DMS114 treated with DMSO at 0.1 percent for 48 hours (cell line): ENCODE data around the gene ATP8A2.
"Not testable (repeated sequence)": the region's sequence is repeated elsewhere in the genome, so short reads cannot be mapped to it uniquely, and the experiment has no call there.

Experiments used
- DNase-seq: peaks from one replicate; lab custom pipeline; 2025; ENCODE audit not compliant: unreplicated experiment; lab: John Stamatoyannopoulos, UW

Gene ATP8A2

DNA sequence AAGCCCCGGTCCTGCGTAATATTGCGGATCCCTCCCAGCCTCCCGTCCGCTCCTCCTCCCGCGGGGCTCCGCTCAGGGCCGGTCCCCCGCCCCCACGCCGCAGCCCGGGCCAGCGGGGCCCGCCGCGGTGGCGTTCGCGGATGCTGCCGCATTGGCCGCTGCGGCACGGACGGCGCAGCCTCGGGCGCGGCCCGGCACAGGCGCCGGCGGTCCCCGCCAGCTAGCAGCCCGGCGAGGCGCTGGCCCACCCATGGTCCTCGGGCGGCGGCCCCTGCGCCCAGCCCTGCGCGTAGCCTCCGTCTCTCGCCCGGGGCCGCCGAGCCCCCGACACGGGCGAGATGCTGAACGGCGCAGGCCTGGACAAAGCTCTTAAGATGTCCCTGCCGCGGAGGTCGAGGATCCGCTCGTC lies at the start of gene ATP8A2:
Gene ATP8A2, plus strand, starts transcription at position 100 of the 409 bp plus-strand sequence. Its CDS starts 239 bp downstream, at position 339.
- DNase-seq, result no peak

DNA sequence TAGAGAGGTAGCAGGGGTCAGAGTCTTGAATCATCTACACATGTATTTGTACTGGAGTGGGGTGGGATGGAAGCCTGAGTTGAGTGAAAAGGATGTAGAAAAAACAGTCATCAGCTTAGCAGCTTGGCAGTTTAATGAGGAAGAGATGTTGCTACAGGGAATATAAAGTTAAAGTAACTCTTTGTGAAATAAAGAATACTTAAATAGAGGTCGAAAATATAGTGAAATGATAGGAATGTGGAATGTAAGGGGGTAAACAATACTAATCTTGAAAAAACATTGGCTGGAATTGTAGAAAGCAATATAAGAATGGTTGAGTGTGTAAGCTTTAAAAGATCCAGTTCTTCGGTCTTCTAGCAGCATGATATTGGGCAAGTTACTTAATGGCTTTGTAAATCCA lies 47.7 kb upstream of the ATP8A2 start:
- DNase-seq, result no peak

- DNase-seq, result no peak
These were observed 42.1 kb upstream of the ATP8A2 start for GRCh38 chr13:25329706-25330105.

DNA sequence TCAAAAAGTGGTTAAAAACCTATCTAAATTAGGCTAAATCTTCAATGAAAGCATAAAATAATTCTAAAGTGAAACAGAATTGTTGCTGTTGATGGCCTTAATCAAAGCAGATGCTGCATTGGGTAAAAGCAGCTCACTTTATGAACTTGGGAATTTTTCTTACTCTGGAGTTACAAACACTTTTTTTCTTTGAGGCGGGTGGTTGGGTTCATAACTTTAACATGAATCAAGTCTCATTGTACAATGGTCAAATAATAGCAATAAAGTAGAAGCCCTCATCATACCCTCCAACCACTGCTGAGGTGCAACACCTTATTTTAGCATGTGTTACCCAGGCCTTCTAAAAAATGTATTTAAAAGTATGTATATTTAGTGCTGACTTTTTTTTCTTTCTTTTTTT lies 41.2 kb upstream of the ATP8A2 start:
- no peak for DNase-seq

- no peak for DNase-seq
These were observed 35.9 kb upstream of the ATP8A2 start for GRCh38 chr13:25335856-25336255.

GRCh38 chr13:25345576-25345975 lies 26.2 kb upstream of the ATP8A2 start:
- no peak for DNase-seq

- no peak for DNase-seq
These were observed 24.6 kb upstream of the ATP8A2 start for GRCh38 chr13:25347151-25347550.

DNA sequence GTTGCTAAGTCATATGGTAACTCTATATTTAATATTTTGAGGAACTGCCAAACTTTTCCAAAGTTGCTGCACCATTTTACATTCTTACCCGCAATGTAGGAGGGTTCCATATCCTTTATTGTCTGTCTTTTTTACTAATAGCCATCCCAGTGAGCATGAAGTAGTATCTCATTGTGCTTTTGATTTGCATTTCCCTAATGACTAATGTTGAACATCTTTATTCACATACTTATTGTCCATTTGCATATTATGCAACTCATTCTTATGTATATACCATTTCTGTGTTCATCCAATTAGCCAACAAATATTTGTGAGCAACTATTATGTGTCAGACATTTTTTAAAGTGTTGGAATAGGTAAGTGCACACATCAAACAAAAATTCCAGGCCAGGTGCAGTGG lies 20.4 kb upstream of the ATP8A2 start:
- no peak for DNase-seq

GRCh38 chr13:25352230-25352629 lies 19.5 kb upstream of the ATP8A2 start:
- no peak for DNase-seq

GRCh38 chr13:25352806-25353205 lies 19.0 kb upstream of the ATP8A2 start:
- no peak for DNase-seq

DNA sequence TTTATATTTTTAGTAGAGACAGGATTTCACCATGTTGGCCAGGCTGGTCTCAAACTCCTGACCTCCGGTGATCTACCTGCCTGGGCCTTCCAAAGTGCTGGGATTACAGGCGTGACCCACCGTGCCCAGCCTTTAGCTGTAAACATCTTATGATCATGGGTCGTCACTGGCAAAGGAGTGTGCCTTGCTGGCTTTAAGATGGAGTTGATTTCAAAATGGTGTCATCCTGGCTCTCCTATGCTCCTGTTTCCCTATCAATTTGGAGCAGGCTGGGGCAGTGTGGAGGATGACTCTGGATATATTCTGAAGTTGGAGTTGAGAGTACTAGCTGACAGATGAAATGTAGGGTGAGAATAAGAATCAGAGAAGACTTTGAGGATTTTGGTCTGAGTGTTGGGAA lies 18.4 kb upstream of the ATP8A2 start:
- no peak for DNase-seq

- no peak for DNase-seq
These were observed 17.4 kb upstream of the ATP8A2 start for GRCh38 chr13:25354377-25354776.

DNA sequence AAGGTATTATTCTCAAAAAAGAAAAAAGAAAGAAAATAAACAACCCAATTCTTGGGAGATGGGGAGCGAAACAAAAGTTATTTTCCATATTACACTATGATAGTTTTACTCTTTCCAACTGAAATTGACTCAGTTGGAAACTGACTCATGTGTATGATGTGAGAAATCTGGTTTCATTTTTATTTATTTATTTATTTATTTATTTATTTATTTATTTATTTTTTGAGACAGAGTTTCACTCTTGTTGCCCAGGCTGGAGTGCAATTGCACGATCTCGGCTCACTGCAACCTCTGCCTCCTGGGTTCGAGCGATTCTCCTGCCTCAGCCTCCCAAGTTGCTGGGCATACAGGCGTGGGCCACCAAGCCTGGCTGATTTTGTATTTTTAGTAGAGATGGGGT lies 11.3 kb upstream of the ATP8A2 start:
- not testable (repeated sequence) for DNase-seq

DNA sequence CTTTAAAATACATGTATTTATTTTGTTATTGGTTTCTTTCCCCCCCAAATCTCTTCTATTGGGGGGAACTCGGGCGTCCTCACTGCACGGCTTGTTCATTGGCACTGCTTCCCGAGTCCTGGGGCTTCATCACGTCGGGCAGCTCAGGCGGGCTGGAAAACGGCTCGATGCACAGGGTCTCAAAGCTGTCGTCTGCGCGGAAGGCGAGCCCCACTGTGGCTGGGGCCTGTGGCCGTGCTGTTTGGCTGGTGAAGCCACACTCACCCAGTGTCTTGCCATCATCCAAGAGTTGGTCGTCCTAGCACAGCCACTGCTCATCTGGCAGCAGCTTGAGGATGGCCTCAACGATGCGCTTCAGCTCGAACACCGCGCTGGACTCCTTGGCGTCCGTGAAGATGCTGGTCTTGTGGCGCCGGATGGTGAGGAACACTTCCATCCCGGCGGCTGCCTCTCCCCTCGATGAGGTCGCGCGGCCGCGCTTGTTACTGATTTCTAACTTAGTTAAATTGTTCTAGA lies 6.0 kb upstream of the ATP8A2 start:
- DNase-seq, result no peak

- no peak for DNase-seq
These were observed 458 bp upstream of the ATP8A2 start for GRCh38 chr13:25371158-25371874.

DNA sequence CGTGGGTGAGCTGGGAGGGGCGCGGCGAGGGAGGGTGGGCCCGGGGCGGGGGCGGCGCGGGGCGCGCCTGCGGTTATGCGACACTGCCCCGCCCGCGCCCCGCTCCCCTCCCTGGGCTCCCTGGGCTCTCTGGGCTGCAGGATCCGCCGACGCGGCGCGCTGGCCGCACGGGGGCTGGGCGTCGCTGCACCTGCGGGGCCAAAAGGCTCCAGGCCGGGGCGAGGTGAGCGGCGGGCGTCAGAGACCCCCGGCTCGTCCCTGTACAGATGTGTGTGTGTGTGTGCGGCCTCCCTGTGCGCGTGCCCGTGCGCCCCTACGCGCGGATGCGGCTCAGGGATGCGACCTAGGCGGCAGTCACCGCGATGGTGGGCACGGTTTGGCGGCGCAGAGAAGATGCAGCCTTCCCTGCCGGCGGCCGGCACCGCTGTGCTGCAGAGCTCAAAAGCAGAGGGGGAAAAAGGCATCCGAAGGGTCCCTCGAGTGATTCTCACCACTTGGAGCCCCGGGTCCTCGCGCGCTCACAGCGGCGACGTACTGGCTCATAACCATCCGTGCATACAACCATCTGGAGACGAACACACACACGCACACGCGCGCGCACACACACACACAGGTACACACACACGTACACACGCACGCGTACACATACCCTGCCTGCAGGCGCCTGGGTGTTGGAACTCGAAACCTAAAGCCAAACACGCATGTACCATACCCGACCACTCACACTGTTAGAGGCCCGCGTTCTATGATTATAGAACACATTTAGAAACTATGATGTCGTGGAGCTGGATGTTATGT lies 709 bp downstream of the ATP8A2 start:
- no peak for DNase-seq

DNA sequence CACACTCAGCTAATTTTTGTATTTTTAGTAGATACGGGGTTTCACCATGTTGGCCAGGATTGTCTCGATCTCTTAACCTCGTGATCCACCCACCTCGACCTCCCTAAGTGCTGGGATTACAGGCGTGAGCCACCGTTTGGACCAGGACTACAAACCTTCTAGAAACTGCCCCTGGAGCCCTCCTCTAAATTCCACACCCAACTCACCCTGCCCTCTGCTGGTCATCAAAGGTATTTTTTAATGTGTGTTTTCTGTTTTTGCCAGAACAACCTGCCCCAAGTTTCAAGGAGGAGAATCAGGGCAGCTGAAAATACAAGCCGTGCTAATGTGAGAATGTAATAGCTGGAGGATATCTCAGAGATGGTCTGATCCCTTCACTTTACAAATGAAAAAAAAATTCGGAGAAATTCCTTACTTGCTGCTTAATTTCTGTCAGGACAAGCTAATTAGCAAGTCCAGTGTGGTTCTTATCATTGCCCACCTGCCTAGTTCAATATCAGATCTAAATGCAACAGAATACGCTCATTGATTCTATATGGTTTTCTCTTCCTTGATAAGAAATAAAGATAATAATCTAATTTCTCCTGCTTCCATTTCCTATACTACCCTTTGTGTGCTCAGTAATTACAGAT lies 4.1 kb downstream of the ATP8A2 start:
- peak; percentile 26 for DNase-seq

DNA sequence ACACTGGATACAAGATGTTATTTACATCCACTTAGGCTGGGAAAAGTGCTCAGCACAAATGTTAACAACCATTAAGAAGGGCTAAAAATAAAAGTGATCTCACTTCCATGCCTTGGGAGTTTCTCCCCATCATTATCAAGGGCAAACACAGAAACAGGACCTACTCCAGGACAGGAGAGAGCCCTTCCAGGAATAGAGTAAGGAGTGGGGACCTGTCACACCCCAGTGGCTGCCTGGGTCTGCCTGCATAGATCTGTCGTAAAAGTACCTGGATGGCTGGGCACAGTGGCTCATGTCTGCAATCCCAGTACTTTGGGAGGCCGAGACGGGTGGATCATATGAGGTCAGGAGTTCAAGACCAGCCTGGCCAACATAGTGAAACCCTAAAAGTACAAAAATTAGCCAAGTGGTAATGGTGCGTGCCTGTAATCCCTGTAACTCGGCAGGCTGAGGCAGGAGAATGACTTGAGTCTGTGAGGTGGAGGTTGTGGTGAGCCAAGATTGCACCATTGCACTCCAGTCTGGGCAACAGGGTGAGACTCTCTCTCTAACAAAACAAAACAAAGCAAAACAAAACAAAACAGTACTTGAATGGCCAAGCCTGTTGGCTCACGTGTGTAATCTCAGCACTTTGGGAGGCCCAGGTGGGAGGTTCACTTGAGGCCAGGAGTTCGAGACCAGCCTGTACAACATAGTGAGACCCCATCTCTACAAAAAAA lies 5.6 kb downstream of the ATP8A2 start:
- no peak for DNase-seq

GRCh38 chr13:25378528-25378927 lies 6.8 kb downstream of the ATP8A2 start:
- no peak for DNase-seq

GRCh38 chr13:25379011-25379410 lies 7.2 kb downstream of the ATP8A2 start:
- DNase-seq, result no peak

- DNase-seq, result no peak
These were observed 8.3 kb downstream of the ATP8A2 start for GRCh38 chr13:25380082-25380481.
